ENCODE measurements around the gene SLC35B2. TPM values are rescaled to one million over a fixed set of nuclear protein-coding genes. Genes with fewer than 3 reads are reported as not detected.
A peak's percentile ranks its signal among the peaks of the same experiment; 100 is the strongest.

Gene SLC35B2
- polyA plus RNA-seq, 1 of the 3 experiments (the other 2 are of a cell fraction) = 125 TPM

GRCh38 chr6:44227148-44227793, 30.1 kb downstream of the SLC35B2 start:
- peaks cover 7% of the 10 kb centered on the region; the same call in 1 of the 2 replicates for H3K79me2 ChIP-seq (ENCODE audit: insufficient read depth)
- peaks cover 9 to 77% of the 10 kb centered on the region in 2 experiments for H3K4me1 ChIP-seq (ENCODE audit: control insufficient read depth in 1 of 2, insufficient read depth in 2 of 2, low read depth in 1 of 2, low read length in 1 of 2)
- H2AFZ ChIP-seq (ENCODE audit: low read depth) = no peak overlapping the region
- no peaks in the 10 kb centered on the region for H3K9me3 ChIP-seq
- H3K9ac ChIP-seq = no peak overlapping the region
- peaks cover 0 to 5% of the 10 kb centered on the region in 2 experiments for H3K36me3 ChIP-seq (replicated peaks in 1 of 2; ENCODE audit: control insufficient read depth in 1 of 2, insufficient read depth in 2 of 2, low read length in 1 of 2)
- H3K9me2 ChIP-seq = no peaks in the 10 kb centered on the region
- H3K4me3 ChIP-seq (ENCODE audit: low read depth in 2 of 2, low read length in 1 of 2) = no peak overlapping the region
- H3K4me2 ChIP-seq = no peak overlapping the region
- no peaks in the 10 kb centered on the region for H3K27me3 ChIP-seq (ENCODE audit: insufficient read depth)
- H3K27ac ChIP-seq (ENCODE audit: low read depth in 2 of 2, low read length in 1 of 2) = peak overlapping the region in 1 of 2 experiments; percentile 69; a peak in 1 of 4 replicates
- DNase-seq = peak; percentile 70
- H4K20me1 ChIP-seq (ENCODE audit: insufficient read depth) = peaks cover 5% of the 10 kb centered on the region; the same call in 1 of the 2 replicates
- ChIA-PET POLR2A (interaction anchor here (3.1 kb wide), 1 partner anchor 19 kb away, joined by 25 read pairs; the partner anchor contains the start of gene HSP90AB1), CTCF (interaction anchor here (1.0 to 13.7 kb wide), 7 partner anchors 7 to 130 kb away, joined by 3 to 224 read pairs (median 3); no protein-coding TSS in a partner anchor)
- no CpG with 5 or more reads among the region's 7 CpGs for WGBS (ENCODE audit: low lambda C conversion rate)
- peaks cover 3% of the 10 kb centered on the region for H3F3A ChIP-seq (replicated peaks; ENCODE audit: insufficient read depth)
- TF ChIP-seq GATA2 (CRISPR knock-in tag; IDR thresholded peaks at IDR 0.05) = peak; percentile 33; the same call in 1 of the 2 replicates
- no peak for TF ChIP-seq NRF1 (IDR thresholded peaks at IDR 0.05; ENCODE audit: low read depth, low read length)

- H3K9me2 ChIP-seq = no peaks in the 10 kb centered on the region
- no peak for DNase-seq
- no peak overlapping the region for H3K9ac ChIP-seq
- H3K79me2 ChIP-seq (ENCODE audit: insufficient read depth) = peaks cover 7% of the 10 kb centered on the region; the same call in 1 of the 2 replicates
- no peaks in the 10 kb centered on the region for H3K36me3 ChIP-seq (replicated peaks in 1 of 2; ENCODE audit: control insufficient read depth in 1 of 2, insufficient read depth in 2 of 2, low read length in 1 of 2)
- H3K4me1 ChIP-seq (ENCODE audit: control insufficient read depth in 1 of 2, insufficient read depth in 2 of 2, low read depth in 1 of 2, low read length in 1 of 2) = peaks cover 13 to 80% of the 10 kb centered on the region in 2 experiments
- POLR2A ChIA-PET = interaction anchor here (0.7 to 3.1 kb wide), 3 partner anchors 8 to 43 kb away, joined by 3 to 25 read pairs (median 4); partner anchors contain the start of gene HSP90AB1
- TF ChIP-seq GATA2 (CRISPR knock-in tag; IDR thresholded peaks at IDR 0.05) (no peak), RFX5 (IDR thresholded peaks at IDR 0.05; ENCODE audit: low read length) (no peak), EZH2phosphoT487 (IDR thresholded peaks at IDR 0.05; ENCODE audit: borderline replicate concordance, low read depth) (no peak), FOXM1 (IDR thresholded peaks at IDR 0.05; ENCODE audit: low read depth) (no peak), USF1 (IDR thresholded peaks at IDR 0.05; ENCODE audit: borderline replicate concordance, low read depth) (no peak), PBX3 (IDR thresholded peaks at IDR 0.05) (no peak), YY1 (IDR thresholded peaks at IDR 0.05; ENCODE audit: low read depth) (no peak), EP300 (IDR thresholded peaks at IDR 0.05; ENCODE audit: borderline replicate concordance in 1 of 2, low read depth in 1 of 2, low read length in 1 of 2) (no peak), NRF1 (IDR thresholded peaks at IDR 0.05; ENCODE audit: low read depth, low read length) (no peak), ELF1 (IDR thresholded peaks at IDR 0.05) (no peak)
- H3K4me3 ChIP-seq (ENCODE audit: low read depth in 2 of 2, low read length in 1 of 2) = no peak overlapping the region
- H3K27me3 ChIP-seq (ENCODE audit: insufficient read depth) = no peaks in the 10 kb centered on the region
- peaks cover 3% of the 10 kb centered on the region for H3F3A ChIP-seq (replicated peaks; ENCODE audit: insufficient read depth)
- no peak overlapping the region for H2AFZ ChIP-seq (ENCODE audit: low read depth)
- peaks cover 5% of the 10 kb centered on the region; the same call in 1 of the 2 replicates for H4K20me1 ChIP-seq (ENCODE audit: insufficient read depth)
- H3K4me2 ChIP-seq = no peak overlapping the region
- H3K9me3 ChIP-seq = no peaks in the 10 kb centered on the region
- peak overlapping the region in 1 of 2 experiments; percentile 69; a peak in 1 of 4 replicates for H3K27ac ChIP-seq (ENCODE audit: low read depth in 2 of 2, low read length in 1 of 2)
- CTCF ChIA-PET = interaction anchor here (1.0 to 13.7 kb wide), 8 partner anchors 7 to 131 kb away, joined by 3 to 224 read pairs (median 12); partner anchors contain the start of gene HSP90AB1
- 86% methylated on average over 14 of the region's 15 CpGs for WGBS (ENCODE audit: low lambda C conversion rate)
These were observed 30.8 kb downstream of the SLC35B2 start for GRCh38 chr6:44226368-44227147.
